ENCODE results near the gene CLDN20. TPM values are rescaled to one million over a fixed set of nuclear protein-coding genes. Genes with fewer than 3 reads are reported as not detected.

Gene CLDN20
- total RNA-seq, 1 experiment from 2014 or later, result not detected

DNA sequence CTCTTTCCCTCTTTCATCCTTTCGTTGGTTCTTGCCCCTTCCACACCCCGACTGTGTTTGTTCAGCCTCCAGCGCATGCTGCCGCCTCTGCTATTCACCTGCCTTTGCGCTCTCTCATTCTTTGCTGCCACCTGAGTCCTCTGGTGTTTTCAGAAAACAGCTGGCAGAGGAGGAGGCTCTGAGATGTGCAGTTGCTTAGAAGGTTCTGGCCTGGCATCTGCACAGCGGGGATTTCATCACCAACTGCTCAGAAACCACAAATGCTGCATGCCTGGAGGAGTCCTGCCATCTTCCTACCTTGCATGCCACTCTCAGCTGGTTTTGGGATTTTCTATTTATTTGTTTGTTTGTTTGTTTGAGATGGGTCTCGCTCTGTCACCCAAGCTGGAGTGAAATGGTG is 39.2 kb upstream of the CLDN20 start:
- no peak for TF ChIP-seq POLR2AphosphoS5 (IDR thresholded peaks at IDR 0.05; ENCODE audit: low read depth, low read length)
- no peak for TF ChIP-seq SIN3A (IDR thresholded peaks at IDR 0.05; ENCODE audit: borderline replicate concordance, insufficient read depth, low read depth, low read length)
- TF ChIP-seq, protein P1, sequence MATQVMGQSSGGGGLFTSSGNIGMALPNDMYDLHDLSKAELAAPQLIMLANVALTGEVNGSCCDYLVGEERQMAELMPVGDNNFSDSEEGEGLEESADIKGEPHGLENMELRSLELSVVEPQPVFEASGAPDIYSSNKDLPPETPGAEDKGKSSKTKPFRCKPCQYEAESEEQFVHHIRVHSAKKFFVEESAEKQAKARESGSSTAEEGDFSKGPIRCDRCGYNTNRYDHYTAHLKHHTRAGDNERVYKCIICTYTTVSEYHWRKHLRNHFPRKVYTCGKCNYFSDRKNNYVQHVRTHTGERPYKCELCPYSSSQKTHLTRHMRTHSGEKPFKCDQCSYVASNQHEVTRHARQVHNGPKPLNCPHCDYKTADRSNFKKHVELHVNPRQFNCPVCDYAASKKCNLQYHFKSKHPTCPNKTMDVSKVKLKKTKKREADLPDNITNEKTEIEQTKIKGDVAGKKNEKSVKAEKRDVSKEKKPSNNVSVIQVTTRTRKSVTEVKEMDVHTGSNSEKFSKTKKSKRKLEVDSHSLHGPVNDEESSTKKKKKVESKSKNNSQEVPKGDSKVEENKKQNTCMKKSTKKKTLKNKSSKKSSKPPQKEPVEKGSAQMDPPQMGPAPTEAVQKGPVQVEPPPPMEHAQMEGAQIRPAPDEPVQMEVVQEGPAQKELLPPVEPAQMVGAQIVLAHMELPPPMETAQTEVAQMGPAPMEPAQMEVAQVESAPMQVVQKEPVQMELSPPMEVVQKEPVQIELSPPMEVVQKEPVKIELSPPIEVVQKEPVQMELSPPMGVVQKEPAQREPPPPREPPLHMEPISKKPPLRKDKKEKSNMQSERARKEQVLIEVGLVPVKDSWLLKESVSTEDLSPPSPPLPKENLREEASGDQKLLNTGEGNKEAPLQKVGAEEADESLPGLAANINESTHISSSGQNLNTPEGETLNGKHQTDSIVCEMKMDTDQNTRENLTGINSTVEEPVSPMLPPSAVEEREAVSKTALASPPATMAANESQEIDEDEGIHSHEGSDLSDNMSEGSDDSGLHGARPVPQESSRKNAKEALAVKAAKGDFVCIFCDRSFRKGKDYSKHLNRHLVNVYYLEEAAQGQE (IDR thresholded peaks at IDR 0.05; ENCODE audit: insufficient read depth in 1 of 2, low read depth in 2 of 2, low read length in 1 of 2), result no peak
- no peak for TF ChIP-seq TCF7L2 (IDR thresholded peaks at IDR 0.05; ENCODE audit: low read depth, low read length)
- TF ChIP-seq, protein P2, sequence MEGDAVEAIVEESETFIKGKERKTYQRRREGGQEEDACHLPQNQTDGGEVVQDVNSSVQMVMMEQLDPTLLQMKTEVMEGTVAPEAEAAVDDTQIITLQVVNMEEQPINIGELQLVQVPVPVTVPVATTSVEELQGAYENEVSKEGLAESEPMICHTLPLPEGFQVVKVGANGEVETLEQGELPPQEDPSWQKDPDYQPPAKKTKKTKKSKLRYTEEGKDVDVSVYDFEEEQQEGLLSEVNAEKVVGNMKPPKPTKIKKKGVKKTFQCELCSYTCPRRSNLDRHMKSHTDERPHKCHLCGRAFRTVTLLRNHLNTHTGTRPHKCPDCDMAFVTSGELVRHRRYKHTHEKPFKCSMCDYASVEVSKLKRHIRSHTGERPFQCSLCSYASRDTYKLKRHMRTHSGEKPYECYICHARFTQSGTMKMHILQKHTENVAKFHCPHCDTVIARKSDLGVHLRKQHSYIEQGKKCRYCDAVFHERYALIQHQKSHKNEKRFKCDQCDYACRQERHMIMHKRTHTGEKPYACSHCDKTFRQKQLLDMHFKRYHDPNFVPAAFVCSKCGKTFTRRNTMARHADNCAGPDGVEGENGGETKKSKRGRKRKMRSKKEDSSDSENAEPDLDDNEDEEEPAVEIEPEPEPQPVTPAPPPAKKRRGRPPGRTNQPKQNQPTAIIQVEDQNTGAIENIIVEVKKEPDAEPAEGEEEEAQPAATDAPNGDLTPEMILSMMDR (IDR thresholded peaks at IDR 0.05), result no peak
- in situ Hi-C loops (cut with HindIII; ENCODE audit: low pct_unique_long_range_greater_than_20kb, low sequenced_read_pairs), result no loop called here
- H3K36me3 ChIP-seq (ENCODE audit: control insufficient read depth, insufficient read depth, low read length), result no peaks in the 10 kb centered on the region
- peak overlapping the region; percentile 60; the same call in 1 of the 2 replicates for H3K27ac ChIP-seq (ENCODE audit: low read length)
- intact Hi-C loops (cut with micrococcal nuclease; ENCODE audit: unreplicated experiment), result no loop called here
- ChIA-PET POLR2A (no interaction called here), CTCF (no interaction called here)
- BruUV-seq (replicated peaks), result no TSS peak
- H3K27me3 ChIP-seq (ENCODE audit: control insufficient read depth, insufficient read depth, low read length), result no peaks in the 10 kb centered on the region
- DNase-seq (ENCODE audit: low read depth, low spot score) (no peak), ATAC-seq (no peak)
- no peak overlapping the region for H3K4me3 ChIP-seq (ENCODE audit: low read depth in 2 of 2, low read length in 2 of 2)
- H3K9me3 ChIP-seq (ENCODE audit: control insufficient read depth, insufficient read depth, low read depth, low read length), result no peaks in the 10 kb centered on the region
- H3K4me1 ChIP-seq (ENCODE audit: control insufficient read depth, insufficient read depth, low read length), result peaks cover 14% of the 10 kb centered on the region

DNA sequence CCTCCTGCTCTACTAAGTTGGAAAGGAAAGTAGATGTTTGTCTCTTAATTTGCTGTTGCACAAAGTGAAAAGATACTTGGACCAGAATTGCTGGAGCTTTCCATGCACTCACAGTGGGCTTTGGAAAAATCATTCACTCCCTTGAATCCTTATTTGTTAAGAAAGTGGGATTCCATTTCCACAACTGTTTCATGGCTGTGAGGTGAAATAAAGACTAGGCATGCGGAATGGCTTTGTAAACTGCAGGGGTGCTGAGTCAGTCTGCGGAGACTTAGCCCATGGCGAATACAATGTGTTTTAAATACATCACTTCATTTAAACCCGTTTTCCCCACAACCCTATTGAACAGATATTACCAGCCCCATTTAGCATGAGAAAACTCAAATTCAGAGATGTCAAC is 36.8 kb upstream of the CLDN20 start:
- Histone ChIP-seq H3K27ac (ENCODE audit: low read length) (peak overlapping the region; percentile 45; the same call in 1 of the 2 replicates), H3K9me3 (ENCODE audit: control insufficient read depth, insufficient read depth, low read depth, low read length) (no peaks in the 10 kb centered on the region), H3K27me3 (ENCODE audit: control insufficient read depth, insufficient read depth, low read length) (no peaks in the 10 kb centered on the region), H3K4me3 (ENCODE audit: low read depth in 2 of 2, low read length in 2 of 2) (no peak overlapping the region), H3K4me1 (ENCODE audit: control insufficient read depth, insufficient read depth, low read length) (peaks cover 14% of the 10 kb centered on the region), H3K36me3 (ENCODE audit: control insufficient read depth, insufficient read depth, low read length) (no peaks in the 10 kb centered on the region)
- ATAC-seq, result no peak
- POLR2A ChIA-PET, result no interaction called here
- intact Hi-C loops (cut with micrococcal nuclease; ENCODE audit: unreplicated experiment), result no loop called here
- BruUV-seq (replicated peaks), result no TSS peak
- in situ Hi-C loops (cut with HindIII; ENCODE audit: low pct_unique_long_range_greater_than_20kb, low sequenced_read_pairs), result no loop called here
- CTCF ChIA-PET, result no interaction called here
- TF ChIP-seq, protein P2 (IDR thresholded peaks at IDR 0.05), result no peak
- TF ChIP-seq POLR2AphosphoS5 (IDR thresholded peaks at IDR 0.05; ENCODE audit: low read depth, low read length), result no peak
- no peak for TF ChIP-seq SIN3A (IDR thresholded peaks at IDR 0.05; ENCODE audit: borderline replicate concordance, insufficient read depth, low read depth, low read length)
- no peak for TF ChIP-seq TCF7L2 (IDR thresholded peaks at IDR 0.05; ENCODE audit: low read depth, low read length)
- TF ChIP-seq, protein P1 (IDR thresholded peaks at IDR 0.05; ENCODE audit: insufficient read depth in 1 of 2, low read depth in 2 of 2, low read length in 1 of 2), result no peak
- DNase-seq (ENCODE audit: low read depth, low spot score), result no peak

Data from Panc1 (cell line).